Measurements from ENCODE around the gene CD7. TPM values are rescaled to one million over a fixed set of nuclear protein-coding genes. Genes with fewer than 3 reads are reported as not detected.

Gene CD7
- total and polyA plus RNA-seq, 10 donors = 14.8 to 60.1 (median 24.3) TPM

DNA sequence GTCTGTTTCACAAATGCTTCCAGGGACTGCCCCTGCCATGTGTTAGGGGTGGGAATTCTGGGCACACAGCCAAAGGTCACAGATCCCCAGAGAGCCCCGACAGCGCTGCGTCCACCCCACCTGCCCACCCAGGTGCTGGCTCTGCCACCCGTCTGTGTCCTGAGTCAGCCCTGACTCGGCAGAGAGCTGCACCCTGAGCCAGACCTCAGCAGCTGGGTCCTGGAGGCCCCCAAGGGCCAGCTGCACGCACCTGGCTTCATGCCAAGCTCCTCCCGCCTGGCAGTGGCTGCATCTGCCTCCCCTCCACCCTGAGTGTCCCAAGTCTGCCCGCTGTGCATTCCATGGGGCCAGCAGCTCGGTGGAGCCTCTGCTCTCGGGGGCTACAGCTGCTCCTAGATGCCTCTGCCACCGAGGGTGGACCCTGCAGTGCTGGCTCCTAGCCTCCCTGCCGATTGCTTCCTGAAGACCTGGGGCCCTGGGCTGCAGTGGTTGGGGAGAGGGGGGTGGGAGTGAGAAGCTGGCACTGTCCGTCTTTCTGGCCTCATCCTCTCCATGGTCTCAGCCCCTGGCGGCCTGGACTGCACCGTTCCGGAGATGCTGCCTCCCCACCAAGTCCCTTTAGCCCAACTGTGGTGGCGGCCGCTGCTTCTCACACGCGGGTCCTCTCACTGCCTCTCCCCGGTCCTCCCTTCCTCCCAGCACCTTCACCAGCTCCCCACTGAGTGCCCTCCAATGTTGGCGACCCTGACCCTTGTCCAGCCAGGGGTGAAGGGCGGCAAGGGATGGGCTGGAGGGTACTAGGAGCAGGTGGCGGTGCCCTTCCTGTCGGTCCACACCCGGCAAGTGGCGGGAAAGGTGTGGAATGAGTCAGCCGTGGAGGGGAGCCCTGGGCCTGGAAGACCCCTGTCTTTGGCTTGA lies 13.2 kb upstream of the CD7 start:
- Histone ChIP-seq H3K36me3 (peaks cover 0 to 24% (median 0%) of the 10 kb centered on the region in 6 donors), H3K27me3 (replicated peaks in 1 of 7) (peaks cover 0 to 66% (median 6%) of the 10 kb centered on the region in 7 donors), H3K4me1 (peaks cover 17 to 58% (median 48%) of the 10 kb centered on the region in 6 donors), H3K9me3 (no peaks in the 10 kb centered on the region), H3K4me3 (no peak overlapping the region), H3K27ac (no peak overlapping the region)
- WGBS, 5 donors = 47 to 66% (median 48%) methylated on average over 19 to 28 of the region's 28 CpGs
- DNase-seq = peak; percentile 78
- peak; percentile 29 to 74 (median 52) for TF ChIP-seq POLR2AphosphoS5 (IDR thresholded peaks at IDR 0.05)
- TF ChIP-seq, protein P1, sequence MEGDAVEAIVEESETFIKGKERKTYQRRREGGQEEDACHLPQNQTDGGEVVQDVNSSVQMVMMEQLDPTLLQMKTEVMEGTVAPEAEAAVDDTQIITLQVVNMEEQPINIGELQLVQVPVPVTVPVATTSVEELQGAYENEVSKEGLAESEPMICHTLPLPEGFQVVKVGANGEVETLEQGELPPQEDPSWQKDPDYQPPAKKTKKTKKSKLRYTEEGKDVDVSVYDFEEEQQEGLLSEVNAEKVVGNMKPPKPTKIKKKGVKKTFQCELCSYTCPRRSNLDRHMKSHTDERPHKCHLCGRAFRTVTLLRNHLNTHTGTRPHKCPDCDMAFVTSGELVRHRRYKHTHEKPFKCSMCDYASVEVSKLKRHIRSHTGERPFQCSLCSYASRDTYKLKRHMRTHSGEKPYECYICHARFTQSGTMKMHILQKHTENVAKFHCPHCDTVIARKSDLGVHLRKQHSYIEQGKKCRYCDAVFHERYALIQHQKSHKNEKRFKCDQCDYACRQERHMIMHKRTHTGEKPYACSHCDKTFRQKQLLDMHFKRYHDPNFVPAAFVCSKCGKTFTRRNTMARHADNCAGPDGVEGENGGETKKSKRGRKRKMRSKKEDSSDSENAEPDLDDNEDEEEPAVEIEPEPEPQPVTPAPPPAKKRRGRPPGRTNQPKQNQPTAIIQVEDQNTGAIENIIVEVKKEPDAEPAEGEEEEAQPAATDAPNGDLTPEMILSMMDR (IDR thresholded peaks at IDR 0.05 in 8 of 11, conservative IDR thresholded peaks at IDR 0.05 in 3 of 11) = no peak
- intact Hi-C loops (cut with DNase I; ENCODE audit: low total_unique reads) = no loop called here

DNA sequence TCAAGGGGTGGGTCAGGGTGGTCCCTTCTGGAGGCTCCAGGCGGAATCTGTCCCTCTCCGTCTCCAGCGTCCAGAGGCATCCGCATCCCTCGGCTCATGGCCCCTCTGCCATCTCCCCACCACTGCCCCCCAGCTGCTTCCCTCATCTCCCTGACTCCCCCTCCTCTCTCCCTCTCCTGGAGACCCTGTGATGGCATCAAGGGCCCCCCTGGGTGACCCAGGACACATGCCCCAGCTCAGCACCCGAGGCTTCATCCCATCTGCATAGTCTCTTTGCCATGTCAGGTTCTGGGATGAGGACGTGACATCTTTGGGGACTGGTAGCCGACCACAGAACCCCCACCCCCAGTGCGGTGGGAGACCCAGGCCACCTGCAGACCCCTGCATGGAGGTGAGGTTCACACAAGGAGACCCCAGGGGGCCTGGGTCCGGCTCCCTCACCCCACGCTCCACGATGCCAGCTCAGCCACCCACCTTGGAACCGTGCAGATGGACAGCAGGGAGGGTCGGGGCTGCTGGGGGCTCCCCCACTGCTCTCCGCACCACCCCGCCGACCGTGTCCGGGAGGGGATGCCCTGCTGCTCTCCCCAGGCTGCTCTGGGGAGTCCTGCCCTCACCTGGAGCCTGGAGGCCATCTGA lies 12.4 kb upstream of the CD7 start:
- 81 to 90% (median 88%) methylated on average over 9 to 19 of the region's 19 CpGs for WGBS, 5 donors
- intact Hi-C loops (cut with DNase I; ENCODE audit: low total_unique reads) = loop anchor here (10.0 kb wide), 1 partner anchor 125 kb away; no protein-coding TSS in a partner anchor
- DNase-seq = no peak
- peaks cover 0 to 66% (median 6%) of the 10 kb centered on the region in 7 donors for H3K27me3 ChIP-seq (replicated peaks in 1 of 7)
- peaks cover 16 to 50% (median 41%) of the 10 kb centered on the region in 6 donors for H3K4me1 ChIP-seq
- no peaks in the 10 kb centered on the region for H3K9me3 ChIP-seq
- TF ChIP-seq, protein P1 (IDR thresholded peaks at IDR 0.05 in 8 of 11, conservative IDR thresholded peaks at IDR 0.05 in 3 of 11) = no peak
- TF ChIP-seq POLR2AphosphoS5 (IDR thresholded peaks at IDR 0.05) (no peak), POLR2A (IDR thresholded peaks at IDR 0.05) (no peak)
- H3K36me3 ChIP-seq = peaks cover 0 to 31% (median 0%) of the 10 kb centered on the region in 6 donors
- H3K27ac ChIP-seq = no peak overlapping the region
- H3K4me3 ChIP-seq = no peak overlapping the region

DNA sequence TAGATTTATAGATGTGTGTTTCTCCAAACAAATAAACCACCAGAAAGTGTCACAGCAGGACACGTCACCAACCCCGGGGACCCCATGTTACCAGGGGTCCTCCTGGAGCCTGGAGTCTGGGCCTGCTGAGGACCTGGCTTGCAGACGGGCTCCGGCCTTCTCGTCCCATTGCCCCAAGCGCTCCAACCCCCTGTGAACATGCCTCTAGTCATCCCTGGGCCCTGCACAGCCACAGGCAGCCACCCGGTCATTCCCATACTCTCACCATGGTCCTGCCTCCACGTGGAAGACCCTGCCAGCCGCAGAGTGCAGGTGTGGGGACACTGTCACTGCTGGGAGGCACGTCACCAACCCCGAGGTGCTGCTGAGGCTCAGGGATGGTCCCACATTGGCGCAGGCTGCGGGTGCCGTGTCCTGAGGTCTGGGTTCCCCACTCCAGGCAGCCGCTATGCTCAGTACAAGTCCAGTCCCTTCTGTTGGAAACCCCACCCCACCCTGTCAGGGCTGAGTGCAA lies 11.6 kb upstream of the CD7 start:
- H3K4me1 ChIP-seq = peaks cover 9 to 42% (median 33%) of the 10 kb centered on the region in 6 donors
- intact Hi-C loops (cut with DNase I; ENCODE audit: low total_unique reads) = loop anchor here (10.0 kb wide), 1 partner anchor 124 kb away; no protein-coding TSS in a partner anchor
- whole genome bisulfite sequencing, 5 donors = 77 to 95% (median 90%) methylated on average over 10 to 15 of the region's 15 CpGs
- TF ChIP-seq POLR2A (IDR thresholded peaks at IDR 0.05) (no peak), POLR2AphosphoS5 (IDR thresholded peaks at IDR 0.05) (no peak)
- TF ChIP-seq, protein P1 (IDR thresholded peaks at IDR 0.05 in 8 of 11, conservative IDR thresholded peaks at IDR 0.05 in 3 of 11) = no peak
- H3K27me3 ChIP-seq (replicated peaks in 1 of 7) = peaks cover 0 to 64% (median 4%) of the 10 kb centered on the region in 7 donors
- no peak overlapping the region for H3K27ac ChIP-seq
- H3K4me3 ChIP-seq = no peak overlapping the region
- no peaks in the 10 kb centered on the region for H3K9me3 ChIP-seq
- H3K36me3 ChIP-seq = peaks cover 0 to 38% (median 0%) of the 10 kb centered on the region in 6 donors
- DNase-seq = no peak

All from spleen (tissue), 11 donors.